NCI-H146 treated with DMSO at 0.1 percent for 48 hours (cell line): ENCODE results near the gene APOB.

Experiments
- DNase-seq: peaks from one replicate; lab custom pipeline; 2025; ENCODE audit not compliant: unreplicated experiment; lab: John Stamatoyannopoulos, UW

Gene APOB, protein sequence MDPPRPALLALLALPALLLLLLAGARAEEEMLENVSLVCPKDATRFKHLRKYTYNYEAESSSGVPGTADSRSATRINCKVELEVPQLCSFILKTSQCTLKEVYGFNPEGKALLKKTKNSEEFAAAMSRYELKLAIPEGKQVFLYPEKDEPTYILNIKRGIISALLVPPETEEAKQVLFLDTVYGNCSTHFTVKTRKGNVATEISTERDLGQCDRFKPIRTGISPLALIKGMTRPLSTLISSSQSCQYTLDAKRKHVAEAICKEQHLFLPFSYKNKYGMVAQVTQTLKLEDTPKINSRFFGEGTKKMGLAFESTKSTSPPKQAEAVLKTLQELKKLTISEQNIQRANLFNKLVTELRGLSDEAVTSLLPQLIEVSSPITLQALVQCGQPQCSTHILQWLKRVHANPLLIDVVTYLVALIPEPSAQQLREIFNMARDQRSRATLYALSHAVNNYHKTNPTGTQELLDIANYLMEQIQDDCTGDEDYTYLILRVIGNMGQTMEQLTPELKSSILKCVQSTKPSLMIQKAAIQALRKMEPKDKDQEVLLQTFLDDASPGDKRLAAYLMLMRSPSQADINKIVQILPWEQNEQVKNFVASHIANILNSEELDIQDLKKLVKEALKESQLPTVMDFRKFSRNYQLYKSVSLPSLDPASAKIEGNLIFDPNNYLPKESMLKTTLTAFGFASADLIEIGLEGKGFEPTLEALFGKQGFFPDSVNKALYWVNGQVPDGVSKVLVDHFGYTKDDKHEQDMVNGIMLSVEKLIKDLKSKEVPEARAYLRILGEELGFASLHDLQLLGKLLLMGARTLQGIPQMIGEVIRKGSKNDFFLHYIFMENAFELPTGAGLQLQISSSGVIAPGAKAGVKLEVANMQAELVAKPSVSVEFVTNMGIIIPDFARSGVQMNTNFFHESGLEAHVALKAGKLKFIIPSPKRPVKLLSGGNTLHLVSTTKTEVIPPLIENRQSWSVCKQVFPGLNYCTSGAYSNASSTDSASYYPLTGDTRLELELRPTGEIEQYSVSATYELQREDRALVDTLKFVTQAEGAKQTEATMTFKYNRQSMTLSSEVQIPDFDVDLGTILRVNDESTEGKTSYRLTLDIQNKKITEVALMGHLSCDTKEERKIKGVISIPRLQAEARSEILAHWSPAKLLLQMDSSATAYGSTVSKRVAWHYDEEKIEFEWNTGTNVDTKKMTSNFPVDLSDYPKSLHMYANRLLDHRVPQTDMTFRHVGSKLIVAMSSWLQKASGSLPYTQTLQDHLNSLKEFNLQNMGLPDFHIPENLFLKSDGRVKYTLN (N-terminal part only)

DNA sequence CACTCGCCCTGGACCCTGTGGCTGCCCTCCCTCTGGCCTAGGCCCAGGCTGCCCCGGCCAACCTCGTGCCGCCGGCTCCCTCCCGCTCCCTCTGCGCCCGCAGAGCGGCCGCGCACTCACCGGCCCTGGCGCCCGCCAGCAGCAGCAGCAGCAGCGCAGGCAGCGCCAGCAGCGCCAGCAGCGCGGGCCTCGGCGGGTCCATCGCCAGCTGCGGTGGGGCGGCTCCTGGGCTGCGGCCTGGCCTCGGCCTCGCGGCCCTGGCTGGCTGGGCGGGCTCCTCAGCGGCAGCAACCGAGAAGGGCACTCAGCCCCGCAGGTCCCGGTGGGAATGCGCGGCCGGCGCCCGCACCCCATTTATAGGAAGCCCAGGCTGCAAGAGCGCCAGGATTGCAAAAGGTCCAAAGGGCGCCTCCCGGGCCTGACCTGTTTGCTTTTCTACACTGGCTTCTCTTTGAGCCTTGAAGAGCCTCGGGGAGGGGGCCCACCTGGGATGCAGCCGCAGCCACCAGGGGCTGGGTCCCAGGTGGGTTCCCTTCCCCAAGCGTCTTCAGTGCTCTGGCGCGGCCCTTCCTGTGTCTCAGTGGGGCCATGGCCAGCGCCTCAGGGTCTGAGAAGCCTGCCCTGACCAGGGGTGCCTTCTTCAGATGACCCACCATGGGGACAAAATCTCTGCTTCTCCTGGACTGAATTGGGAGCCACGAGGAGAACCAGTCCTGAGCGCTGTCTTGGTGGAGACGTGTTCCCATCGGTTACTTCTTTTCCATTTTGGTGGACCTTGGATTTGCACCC lies at the start of gene APOB:
Gene APOB, minus strand, starts transcription at position 330 of the 789 bp plus-strand sequence. Its CDS starts 128 bp downstream, at position 202.
- no peak for DNase-seq

DNA sequence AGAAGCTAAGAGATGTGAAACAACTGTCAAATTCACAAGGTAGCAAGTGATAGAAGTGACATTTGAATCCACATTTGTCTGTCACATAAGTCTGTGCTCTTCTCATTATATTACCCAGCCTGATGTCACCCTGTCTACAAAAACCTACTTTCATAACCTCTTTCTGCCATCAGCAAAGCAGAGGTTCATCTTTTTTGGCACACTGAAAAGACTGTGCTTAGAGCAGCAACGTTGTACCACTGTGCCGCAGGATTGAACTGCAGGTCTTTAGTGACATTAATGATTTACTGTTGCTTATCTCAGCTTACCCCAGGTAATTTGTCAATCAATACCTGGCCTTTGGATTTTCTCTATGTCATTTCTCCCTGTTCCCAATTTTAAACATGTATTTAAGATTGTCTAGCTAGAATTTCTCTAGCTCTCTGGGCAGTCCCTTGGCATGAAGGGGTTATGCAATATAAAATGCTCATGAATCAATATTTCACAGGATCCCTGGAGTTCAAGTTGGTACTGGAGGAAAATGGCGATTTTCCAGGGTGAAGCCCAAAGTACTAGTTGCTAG lies 48.5 kb upstream of the APOB start:
- DNase-seq: no peak

DNA sequence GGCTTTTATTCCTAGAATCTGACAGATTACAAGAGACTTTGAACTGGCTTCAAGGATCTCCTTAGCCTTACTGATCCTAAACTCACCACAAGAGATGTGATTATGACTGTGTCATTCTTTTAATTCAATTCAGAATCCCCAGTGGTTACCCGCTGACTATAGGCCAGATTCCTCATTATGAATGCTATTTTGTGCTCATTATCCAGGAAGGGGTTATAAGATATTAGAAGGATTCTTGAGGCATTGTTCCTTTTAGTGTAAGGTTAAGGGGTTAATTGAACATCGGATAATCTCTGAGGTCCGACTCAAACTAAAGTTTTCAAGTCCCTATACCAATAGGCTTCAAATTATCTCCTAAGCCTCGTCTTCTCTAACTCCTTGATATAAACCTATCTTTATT lies 40.5 kb upstream of the APOB start:
- no peak for DNase-seq

DNA sequence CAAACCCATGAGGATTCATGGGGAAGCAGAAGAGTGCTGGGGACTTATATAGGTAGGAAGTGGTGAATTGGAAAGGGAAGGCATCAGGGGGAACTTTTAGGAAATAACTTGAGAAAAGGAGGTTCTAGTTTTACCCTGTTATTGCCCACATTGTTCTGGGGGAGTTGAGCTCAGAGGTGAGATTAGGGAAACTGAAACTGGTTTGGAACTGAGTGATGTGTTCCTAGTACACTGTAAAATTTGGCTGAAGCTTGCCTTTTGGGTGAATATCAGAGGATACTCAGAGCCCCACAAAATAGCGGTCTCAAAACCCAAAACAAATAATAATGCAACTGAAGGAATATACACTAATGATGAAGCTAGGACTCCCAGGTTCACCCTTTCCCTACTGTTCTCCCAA lies 39.6 kb upstream of the APOB start:
- DNase-seq: no peak

DNA sequence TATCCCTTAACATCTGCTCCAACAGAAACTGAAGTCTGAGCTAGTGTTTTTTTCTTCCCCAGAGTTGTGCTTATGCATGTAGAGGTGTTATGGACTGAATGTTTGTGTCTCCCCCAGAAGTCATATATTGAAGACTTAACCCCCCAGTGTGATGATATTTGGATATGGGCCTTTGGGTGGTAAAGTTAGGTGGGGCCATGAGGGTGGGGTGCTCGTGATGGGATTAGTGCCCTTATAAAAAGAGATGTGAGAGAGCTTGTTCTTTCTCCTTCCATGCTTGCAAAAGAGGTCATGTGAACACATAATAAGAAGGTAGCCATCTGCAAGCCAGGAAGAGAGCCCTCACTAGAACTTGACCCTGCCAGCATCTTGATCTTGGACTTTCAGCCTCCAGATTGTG lies 34.4 kb upstream of the APOB start:
- no peak for DNase-seq

DNA sequence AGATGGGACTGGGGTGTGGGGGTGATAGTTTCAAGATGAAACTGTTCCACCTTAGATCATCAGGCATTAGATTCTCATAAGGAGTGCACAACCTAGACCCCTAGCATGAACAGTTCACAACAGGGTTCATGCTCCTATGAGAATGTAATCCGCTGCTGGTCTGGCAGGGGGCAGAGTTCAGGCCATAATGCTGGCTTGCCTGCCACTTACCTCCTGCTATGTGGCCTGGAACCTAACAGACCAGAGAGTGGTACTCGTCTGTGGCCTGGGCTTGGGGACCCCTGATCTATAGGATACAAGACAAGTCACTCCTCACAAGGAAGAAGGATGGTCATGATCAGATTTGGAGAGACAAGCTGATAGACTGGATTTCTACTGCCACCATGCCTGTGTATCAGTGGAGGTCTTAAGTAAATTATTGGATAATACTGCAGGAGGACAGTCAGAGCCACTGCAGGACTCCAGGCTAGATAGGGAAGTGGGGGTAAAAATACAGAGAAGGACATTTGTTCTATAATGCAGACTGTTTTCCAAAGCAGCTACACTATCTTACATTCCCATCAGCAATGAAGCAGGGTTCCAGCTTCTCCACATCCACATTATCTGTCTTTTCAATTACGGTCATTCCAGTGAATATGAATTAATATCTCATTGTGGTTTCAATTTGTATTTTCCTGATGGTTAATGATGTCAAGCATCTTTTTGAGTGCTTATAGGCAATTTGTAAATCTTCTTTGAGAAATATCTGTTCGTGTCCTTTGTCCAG lies 28.8 kb upstream of the APOB start:
- DNase-seq: no peak

DNA sequence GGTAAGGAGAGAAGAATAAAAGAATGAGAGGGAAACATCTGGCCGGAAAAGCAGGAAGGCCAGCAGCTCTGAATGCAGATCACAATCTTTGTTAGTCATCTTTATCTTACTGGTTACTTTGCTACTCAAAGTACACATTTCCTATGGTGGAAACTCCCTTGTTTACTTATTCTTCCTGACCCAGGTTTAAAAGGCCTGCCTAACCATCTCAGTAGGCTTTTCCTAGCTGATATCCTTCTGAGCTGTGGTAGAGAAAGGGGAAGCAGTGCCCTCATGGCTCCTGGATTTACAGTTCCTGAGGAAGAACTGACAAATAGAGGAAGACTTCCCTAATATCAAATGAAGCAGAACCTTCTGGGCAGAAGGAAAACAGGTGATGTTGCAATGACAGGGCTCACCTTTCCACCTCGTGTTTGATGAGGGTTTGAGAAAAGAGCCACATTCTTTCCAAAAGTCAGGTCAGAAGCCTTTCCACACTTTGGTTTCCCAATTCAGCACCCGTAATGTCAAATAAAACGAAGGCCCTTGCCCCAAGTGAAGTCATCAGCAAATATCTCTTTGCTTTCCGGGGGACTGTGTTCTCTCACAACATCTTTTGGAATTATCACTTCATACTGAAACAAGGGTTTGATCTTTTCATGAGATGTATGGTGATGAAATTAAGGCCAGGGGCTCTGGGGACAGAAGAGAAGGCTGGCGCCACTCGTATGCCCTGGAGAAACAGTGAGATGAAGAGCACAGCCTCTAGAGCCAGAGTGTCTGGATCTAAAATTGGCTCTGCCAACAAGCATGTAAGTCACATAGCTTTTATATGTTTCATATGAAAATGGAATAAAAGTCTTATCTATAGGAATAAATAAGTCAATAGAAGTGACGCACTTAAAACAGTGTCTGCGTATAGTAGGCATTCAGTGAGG lies 26.7 kb upstream of the APOB start:
- DNase-seq: no peak

DNA sequence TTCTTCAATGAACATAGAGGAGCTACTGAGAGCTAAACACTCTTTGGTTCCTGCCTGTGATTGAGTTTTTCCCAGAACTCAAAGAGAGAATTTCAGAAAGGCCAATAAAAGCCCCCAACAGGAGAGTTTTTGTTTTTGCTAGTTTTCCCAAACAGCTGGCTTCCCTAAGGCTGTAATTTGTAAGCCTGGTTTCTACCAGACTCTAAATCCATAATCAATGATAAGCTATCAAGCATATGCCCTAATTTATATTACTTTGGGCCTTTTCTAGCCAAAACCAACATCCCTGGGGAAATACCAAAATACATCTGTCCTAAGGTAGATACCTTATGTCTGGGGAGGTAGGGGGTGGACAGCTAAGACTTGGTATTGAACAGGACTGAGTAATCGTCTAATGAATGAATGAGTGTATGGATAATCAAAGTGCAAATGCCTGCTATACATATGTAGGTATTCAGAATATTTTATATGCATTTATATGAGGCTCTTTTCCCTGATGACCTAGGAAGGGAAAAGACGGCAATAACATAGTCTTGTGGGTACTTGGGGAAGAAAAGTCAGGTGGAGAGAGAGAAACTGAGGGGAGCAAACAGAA lies 26.0 kb upstream of the APOB start:
- DNase-seq: no peak

DNA sequence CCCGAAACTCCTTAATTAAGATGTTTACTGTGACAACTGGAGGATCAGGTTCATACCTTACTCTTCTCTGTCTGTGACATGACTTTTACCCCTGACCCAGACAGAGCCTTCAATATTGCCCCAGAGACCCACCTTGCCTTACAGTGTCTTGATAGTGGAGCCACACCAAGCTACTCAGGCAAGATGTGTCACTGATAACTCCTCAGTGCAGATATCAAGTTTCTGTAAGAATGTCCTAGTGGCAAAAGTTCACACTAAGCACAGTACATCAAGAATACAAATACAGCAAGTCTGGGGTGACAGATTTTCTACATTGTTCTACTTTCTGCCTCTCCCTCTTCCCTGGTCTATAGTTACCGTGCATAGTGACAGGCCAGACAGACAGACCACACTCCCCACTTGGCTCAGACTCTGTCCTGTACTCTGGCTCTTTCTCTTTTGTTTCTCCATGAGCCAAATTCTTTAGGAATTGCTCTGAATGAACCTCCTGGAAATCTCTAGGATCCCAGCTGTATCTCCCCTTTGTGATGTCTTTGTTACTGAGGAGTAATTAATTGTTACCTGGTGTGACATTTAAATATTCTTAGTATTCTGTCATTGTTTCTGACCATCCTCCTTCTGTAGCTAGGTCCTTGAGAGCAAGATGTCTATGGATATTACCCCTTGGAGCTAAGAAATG lies 24.1 kb upstream of the APOB start:
- DNase-seq: no peak

DNA sequence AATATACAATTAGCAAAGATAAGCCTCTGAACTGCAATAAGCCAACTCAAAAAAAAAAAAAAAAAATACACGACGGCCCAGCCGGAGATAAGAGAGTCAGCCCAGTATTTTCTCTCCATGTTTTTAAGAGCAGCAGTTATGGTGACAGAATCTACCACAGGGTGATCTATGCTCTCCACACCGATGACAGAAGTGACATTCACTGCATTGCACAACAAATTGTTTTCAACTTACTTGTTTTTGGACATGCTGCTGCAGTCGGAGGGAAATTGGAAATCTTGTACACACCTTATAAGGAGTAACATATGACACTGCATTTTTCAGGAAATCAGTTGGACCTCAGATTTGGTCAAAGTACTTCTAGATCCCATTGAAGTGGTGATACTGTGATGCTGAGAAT lies 23.3 kb upstream of the APOB start:
- no peak for DNase-seq

DNA sequence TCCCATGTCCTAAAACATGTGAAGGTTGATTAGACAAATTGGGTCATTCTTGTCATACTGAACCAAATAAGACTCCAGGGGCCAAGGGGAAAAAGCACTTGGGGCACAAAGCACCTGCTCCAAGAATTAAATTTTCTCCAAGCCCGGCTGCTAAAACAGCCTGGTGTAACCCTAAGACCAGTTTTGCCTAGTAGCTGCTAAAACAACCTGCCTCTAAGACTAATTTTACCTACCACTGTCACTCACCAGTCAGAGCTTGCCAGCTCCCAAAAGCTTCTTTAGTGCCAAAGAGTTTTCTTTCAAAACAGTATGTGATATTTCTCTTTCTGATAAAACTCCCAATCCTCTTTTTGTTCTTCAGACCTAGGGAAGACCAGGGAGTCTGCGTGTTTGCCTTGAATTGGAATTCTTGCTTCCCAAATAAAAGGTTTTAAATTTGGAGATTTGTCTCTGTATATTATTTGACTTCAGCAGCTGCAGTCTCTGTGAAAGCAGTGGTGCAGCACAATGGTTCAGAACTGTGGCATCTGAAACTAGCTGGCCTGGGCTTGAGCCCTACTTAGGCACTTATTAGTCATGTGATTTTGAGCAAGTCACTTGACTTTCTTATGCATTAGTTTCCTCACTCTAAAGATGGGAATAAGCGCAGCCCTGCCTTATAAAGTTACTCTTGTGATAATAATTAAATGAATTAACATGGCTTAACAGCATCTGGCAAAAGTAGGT lies 16.2 kb upstream of the APOB start:
- no peak for DNase-seq

DNA sequence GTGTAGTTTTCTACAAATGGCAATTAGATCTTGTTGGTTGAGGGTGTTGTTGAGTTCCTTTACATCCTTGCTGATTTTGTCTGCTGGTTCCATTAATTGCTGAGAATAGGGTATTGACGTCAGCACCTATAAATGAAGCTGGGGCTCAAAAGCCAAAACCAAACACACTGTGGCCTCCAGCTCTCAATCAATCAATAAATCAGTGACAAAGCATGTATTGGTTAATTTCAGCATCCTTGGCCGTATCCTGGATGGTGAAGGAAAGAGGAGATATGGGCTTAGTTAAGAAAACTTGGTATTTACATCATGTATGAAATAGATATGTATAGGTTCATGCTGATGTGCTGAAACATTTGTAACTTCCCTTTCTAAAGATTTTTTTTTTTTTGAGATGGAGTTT lies 13.2 kb upstream of the APOB start:
- no peak for DNase-seq

DNA sequence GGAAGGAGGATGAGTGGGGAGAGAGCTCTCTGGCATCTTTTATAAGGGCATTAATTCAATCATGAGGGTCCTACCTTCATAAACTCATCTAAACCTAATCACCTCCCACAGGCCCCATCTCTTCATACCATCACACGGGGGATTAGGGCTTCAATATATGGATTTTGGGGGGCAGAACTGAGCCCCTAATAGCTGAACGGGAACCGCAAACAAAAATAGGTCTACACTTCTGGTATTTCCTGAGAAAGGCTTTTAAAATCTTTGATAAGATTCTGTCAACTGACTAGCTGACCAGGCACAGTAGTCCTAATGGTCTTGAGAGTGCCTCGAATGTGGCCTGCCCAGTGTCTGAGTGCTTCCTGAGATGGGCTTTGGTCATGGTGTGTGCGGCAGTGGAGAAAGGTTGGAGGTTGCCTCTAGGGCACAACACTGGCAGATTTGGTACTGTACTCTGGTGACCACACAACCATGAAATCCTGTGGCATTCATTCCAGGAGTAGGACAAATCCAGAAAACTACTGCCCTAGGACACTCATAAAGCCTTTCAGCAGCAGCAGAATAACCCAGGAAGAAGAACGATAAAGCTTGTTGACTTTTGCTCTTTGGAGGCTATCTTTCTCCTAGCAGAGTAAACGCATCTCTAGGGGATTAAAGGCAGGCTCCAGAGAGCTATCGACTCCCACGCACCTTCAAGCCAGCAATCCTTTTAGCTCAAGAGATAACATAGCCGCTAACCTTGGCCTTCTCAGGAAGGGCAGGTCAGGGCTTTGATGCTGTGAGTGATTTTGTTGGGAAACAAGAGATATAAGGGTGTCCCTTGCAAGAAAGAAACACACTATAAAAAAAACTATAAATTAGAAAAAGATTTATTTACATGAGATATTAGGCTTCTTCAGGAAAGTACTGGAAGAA lies 12.3 kb upstream of the APOB start:
- DNase-seq: no peak

DNA sequence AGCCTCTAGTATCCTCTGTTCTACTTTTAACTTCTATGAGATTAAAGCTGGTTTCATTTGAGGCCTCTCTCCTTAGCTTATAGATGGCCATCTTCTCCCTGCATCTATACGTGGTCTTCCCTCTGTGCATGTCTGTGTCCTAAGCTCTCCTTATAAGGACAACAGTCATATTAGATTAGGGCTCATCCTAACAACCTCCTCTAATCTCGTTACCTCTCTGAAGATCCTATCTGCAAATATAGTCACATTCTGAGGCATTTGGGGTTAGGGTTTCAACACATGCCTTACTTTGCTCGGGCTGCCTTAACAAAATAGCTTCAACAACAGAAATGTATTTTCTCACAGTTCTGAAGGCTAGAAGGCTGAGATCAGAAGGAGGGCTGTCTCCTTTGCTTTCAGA lies 11.6 kb upstream of the APOB start:
- no peak for DNase-seq

DNA sequence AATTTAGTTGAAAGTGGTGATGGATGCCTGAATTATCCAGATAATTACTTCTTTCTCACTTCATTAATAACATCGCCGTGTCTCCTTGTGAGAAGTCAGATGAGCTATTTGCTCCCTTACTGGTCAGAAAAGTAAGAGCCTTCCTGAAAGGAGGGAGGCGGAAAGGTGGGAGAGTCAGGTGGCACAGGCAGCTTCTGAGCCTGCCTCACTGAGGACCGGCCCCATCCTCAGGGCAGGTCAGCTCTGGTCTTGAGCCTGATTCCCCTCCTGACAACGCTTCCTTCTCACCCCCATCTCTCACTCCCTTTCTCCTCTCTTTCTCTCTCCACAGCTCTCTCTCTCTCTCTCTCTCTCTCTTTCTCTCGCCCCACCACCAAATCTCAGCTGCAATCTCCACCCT lies 10.1 kb upstream of the APOB start:
- DNase-seq: no peak

DNA sequence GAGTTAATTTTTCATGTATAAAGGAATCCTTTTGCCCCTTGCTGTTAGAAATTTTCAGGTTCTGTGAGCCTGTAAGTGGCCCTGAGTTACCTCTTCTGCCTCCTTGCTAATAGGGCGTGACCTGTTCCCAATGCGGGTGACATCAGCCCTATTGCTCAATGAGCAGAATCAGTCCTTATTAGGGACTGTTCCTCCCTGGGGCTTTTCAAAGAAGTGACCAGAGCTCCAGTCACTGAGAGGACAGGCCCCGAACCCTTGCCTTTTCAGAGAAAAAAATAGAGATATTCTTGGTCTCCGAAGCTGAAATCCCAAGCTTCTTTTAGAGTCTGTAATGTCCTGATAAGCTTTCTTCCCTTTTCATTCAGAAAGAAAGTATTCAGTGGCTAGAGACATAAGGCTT lies 8.2 kb upstream of the APOB start:
- no peak for DNase-seq
